NB4 (cell line): ENCODE data around the gene LZTS2.

Source experiments
- DNase-seq: peaks from one replicate; pipeline ENCODE4 v3.0.0; 2010; ENCODE audit warnings: low read depth
- H3K4me3 ChIP-seq: one replicate; pipeline ENCODE4 v1.5.1; 2011; ENCODE audit warnings: mild to moderate bottlenecking, low read depth, low read length, moderate library complexity
- CTCF ChIP-seq: IDR thresholded peaks from one replicate; pipeline ENCODE4 v1.5.1; 2012; ENCODE audit warnings: low read depth, low read length
- MAX ChIP-seq: IDR thresholded peaks from 2 replicates; pipeline ENCODE4 v1.6.1; 2011; ENCODE audit warnings: low read depth, low read length
- MYC ChIP-seq: IDR thresholded peaks from 2 replicates; pipeline ENCODE4 v1.6.1; 2011; ENCODE audit warnings: low read depth, low read length
- POLR2A ChIP-seq: IDR thresholded peaks from 2 replicates; pipeline ENCODE4 v1.6.1; 2011; ENCODE audit warnings: mild to moderate bottlenecking; ENCODE audit not compliant: insufficient read length; ENCODE audit errors: extremely low read depth

Gene LZTS2

DNA sequence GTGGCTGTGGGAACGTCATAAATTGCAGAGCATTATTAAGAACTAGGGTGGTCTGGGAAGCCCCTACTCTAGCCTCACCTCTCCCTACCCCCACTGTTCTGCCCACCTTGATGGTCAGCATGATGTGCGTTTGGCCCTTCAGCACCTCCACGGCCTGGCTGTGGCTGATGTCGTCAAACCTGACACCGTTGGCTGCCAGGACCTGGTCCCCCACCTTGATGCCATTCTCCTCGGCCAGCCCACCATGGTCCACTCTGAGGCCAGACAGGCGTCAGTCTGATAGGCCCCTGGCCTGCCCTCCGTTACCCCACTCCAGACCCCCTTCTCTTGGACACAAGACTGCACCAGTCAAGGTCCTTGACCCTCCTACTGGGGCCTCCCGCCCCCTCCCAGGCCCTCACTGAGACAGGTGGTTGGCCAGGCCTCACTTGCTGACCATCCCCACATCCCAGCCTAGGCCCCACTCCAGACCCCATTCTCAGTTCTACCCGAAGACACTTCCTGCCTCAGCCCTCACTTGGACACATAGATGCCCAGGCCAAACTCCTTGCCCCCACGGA lies 22.2 kb downstream of the LZTS2 start:
- DNase-seq = no peak
- TF ChIP-seq MYC = no peak
- TF ChIP-seq POLR2A = no peak
- TF ChIP-seq MAX = no peak
- no peak for TF ChIP-seq CTCF
- no peak overlapping the region for H3K4me3 ChIP-seq

GRCh38 chr10:101022967-101023705 lies 23.5 kb downstream of the LZTS2 start:
- TF ChIP-seq POLR2A (no peak), MYC (no peak), MAX (no peak), CTCF (no peak)
- DNase-seq = no peak
- no peak overlapping the region for H3K4me3 ChIP-seq

- H3K4me3 ChIP-seq = no peak overlapping the region
- no peak for TF ChIP-seq POLR2A
- TF ChIP-seq MYC = no peak
- TF ChIP-seq MAX = no peak
- DNase-seq = peak; percentile 42
Measured at GRCh38 chr10:101027106-101027720, 27.6 kb downstream of the LZTS2 start.

DNA sequence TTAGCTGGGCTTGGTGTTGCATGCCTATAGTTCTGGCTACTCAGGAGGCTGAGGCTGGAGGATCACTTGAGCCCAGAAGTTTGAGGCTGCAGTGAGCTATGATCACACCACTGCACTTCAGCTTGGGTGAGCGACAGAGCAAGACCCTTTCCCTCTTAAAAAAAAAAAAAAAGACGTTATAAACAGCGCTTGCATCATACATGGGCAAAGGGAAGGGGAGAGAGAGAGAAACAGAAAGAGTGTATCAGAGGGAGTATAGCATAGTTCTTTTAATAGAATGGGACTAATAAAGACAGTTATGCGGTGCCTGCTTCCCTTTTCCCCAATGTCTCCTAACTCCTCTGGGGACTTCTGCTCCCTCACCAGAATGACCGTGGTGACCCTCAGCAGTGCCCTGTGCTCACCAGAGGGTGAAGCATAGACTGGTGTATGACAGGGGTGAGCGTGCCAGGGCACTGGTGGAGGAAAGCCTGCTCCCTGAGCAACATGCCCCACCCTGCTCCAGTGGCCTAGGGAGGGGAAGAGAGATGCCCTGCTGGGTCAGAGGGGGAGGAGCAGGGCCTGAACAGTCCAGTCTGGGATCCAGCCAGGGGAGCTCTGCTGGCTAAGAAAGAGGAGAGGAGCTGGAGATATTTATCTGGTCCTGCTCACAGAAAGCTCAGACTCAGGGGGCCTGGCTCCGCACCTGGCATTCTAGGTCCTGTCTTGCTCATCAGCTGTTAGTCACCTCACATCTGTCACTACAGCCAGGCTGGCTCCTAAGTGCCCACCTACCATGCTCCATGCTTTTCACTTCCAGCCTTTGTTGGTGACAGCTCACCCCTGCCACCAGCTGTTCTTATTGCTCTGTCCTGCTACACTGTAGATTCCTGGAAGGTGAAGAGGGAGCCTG lies 29.1 kb downstream of the LZTS2 start:
- TF ChIP-seq MAX (no peak), POLR2A (no peak), CTCF (no peak), MYC (no peak)
- H3K4me3 ChIP-seq = no peak overlapping the region
- DNase-seq = peak; percentile 84

DNA sequence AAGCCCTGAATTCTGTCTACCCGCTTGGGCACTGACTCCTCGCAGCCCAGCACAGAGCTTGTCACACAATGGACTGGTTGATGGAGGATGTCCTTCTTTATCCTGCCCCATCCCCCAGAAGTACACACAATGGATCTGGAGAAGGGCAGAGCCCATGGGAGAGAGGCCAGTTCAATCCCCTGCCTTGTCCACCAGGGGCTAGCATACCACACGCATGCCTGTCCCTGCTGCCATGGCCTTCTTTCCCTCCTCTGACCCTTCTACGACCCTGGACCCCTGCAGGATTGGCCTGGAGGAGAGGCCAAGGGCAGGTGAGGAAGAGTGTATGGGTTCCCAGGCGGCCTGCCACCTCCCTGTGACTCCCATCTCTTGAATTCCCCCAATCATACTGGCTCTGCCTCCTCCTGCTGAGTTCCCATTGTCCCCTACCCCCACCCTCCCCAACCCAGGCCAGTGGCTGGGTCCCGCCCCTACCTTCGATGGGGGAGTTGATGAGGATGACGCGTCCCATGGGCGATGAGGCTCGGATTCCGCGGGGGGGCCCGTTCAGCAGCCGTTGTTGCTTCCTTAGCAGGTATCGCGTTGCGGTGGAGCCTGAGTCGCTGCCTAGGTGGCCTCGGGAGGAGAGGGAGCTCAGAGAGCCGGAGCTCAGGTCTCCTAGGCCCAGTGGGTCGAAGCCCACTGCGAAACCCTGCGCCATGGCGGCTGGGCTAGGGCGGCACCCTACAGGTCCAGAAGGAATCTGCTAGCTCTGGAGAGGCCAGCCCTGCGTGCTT lies 30.1 kb downstream of the LZTS2 start:
- DNase-seq = no peak
- no peak overlapping the region for H3K4me3 ChIP-seq
- TF ChIP-seq MYC = no peak
- no peak for TF ChIP-seq POLR2A
- no peak for TF ChIP-seq CTCF
- TF ChIP-seq MAX = no peak
